ENCODE data around the gene SLC30A1.

Gene SLC30A1

DNA sequence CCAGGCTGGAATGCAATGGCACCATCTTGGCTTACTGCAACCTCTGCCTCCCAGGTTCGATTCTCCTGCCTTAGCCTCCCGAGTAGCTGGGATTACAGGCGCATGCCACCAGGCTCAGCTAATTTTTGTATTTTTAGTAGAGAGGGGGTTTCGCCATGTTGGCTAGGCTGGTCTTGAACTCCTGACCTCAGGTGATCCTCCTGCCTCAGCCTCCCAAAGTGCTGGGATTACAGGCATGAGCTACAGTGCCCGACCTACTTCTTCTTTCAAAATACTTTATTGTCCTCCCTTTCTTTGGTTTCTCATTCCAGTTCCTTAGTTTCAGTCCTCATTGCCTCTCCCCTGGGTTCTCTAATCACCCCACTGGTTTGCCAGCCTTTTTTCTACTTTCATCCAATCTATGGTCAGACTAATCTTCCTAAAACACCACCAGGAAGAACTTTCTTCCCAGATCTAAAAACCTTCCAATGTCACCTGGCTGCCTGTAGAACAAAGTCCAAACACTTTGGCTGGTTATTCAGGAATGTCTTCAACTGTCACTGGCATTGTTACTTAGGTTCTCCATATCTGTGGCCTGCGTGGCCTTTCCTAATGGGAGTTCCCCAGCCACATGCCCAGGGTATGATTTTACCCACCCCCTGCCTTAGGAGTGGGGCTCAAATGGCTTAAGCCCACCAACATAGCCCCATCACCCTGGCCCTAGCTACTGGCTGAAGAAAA, 29.0 kb upstream of the SLC30A1 start:
- in situ Hi-C loops (cut with HindIII; ENCODE audit: low sequenced_read_pairs): no loop called here
- H3K4me3 ChIP-seq (ENCODE audit: low read depth, low read length): no peak overlapping the region
- TF ChIP-seq, protein P1, sequence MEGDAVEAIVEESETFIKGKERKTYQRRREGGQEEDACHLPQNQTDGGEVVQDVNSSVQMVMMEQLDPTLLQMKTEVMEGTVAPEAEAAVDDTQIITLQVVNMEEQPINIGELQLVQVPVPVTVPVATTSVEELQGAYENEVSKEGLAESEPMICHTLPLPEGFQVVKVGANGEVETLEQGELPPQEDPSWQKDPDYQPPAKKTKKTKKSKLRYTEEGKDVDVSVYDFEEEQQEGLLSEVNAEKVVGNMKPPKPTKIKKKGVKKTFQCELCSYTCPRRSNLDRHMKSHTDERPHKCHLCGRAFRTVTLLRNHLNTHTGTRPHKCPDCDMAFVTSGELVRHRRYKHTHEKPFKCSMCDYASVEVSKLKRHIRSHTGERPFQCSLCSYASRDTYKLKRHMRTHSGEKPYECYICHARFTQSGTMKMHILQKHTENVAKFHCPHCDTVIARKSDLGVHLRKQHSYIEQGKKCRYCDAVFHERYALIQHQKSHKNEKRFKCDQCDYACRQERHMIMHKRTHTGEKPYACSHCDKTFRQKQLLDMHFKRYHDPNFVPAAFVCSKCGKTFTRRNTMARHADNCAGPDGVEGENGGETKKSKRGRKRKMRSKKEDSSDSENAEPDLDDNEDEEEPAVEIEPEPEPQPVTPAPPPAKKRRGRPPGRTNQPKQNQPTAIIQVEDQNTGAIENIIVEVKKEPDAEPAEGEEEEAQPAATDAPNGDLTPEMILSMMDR (IDR thresholded peaks at IDR 0.05; ENCODE audit: low read depth, low read length): no peak
- DNase-seq (ENCODE audit: low read depth, low spot score): no peak

DNA sequence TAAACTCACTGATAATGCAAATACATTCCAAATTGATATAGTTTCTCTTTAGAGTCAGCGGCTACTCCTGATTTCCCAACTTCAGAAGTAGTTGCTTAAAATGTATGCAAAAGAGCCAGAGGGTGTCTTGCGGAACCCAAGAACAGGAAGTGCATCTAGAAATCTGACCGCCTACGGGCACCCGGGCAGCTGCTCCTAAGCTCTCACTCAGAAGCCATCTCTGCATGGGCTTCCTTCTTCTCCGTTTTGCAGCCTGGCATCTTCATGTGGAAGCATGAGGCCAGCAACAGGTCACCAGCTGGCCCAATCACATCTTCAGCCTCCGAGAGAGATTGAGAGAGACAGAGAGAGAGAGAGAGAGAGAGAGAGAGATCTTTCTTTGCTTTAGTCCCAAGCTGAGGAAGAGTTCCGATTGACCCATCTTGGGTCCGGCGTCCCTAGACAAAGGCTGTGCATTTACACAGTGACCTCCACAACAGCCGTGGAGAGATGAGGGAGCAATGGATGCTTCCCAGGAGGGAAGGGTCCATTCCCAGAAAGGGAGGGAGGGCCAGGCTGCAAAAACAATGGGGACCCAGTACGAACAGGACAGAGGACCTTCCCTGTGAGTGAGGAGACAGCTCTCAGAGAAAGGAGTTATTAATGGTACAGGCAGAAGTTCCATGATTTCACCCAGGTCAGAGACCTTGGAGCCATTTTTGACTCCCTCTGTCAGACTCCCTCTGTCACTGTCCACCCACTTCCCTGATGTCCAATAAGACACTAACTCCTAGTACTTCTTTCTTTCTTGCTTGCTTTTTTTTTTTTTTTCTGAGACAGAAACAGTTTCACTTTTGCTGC, 28.2 kb upstream of the SLC30A1 start:
- in situ Hi-C loops (cut with HindIII; ENCODE audit: low sequenced_read_pairs): no loop called here
- no peak overlapping the region for H3K4me3 ChIP-seq (ENCODE audit: low read depth, low read length)
- TF ChIP-seq, protein P1 (IDR thresholded peaks at IDR 0.05; ENCODE audit: low read depth, low read length): no peak
- DNase-seq (ENCODE audit: low read depth, low spot score): no peak

DNA sequence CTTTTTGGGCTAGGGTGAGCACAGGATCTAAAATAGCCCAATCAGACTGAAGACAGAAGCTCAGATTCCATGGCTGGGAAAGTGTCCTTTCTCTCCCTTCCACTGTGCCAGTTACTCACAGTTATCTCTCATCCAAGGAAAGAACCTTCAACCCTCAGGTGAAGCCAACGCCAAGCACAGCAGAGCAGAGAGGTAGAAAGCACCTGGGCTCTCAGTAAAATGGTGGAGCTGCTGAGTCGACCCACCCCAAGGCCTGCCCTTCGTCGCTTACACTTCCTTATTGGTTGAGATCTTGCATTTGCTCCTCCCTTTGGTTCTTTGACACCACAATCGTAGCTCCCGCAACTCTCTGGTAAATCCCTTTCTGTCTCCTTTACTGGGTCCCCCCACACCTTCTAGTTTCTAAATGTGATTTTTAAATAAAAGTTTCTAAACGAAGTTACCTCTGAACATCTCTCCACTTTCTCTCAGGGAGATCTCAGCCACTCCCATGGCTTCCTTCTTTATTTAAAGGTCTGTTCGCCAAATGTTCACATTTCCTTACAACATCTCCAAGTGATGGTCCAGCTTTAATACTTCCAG, 27.5 kb upstream of the SLC30A1 start:
- DNase-seq (ENCODE audit: low read depth, low spot score): no peak
- in situ Hi-C loops (cut with HindIII; ENCODE audit: low sequenced_read_pairs): no loop called here
- TF ChIP-seq, protein P1 (IDR thresholded peaks at IDR 0.05; ENCODE audit: low read depth, low read length): no peak
- H3K4me3 ChIP-seq (ENCODE audit: low read depth, low read length): no peak overlapping the region

DNA sequence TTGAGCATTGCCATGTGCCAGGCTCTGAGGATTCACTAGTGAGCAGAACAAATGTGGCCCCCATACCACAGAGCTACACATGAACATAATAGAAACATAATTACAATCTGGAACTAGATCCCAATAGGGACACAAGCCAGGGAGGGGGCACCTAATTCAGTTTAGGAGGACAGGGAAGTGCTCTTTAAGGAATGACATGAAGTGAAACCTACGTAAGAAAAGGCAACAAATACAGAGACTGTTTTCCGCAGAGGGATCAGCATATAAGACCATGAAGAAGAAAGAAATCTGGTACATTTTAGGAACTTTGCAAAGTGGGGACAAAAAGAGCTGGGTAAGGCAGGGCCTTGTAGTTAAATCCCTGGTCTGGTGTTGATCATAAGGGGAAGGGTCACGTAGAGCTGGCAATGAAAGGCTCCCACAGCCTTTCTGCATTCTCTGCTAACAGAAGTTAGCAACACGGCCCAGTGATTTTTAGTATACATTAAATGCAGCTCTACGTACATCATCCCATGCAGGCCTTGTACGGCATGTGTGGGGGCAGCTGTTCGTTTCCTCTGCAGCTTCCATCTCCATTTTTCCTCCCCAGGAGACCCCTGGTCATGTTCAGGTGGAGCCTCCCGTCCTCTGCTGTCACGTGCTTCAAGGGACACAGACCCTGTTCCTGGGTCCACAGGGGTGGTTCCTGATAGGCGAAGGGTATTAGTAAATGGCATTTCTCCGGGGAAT, 26.8 kb upstream of the SLC30A1 start:
- no peak overlapping the region for H3K4me3 ChIP-seq (ENCODE audit: low read depth, low read length)
- TF ChIP-seq, protein P1 (IDR thresholded peaks at IDR 0.05; ENCODE audit: low read depth, low read length): no peak
- DNase-seq (ENCODE audit: low read depth, low spot score): no peak
- in situ Hi-C loops (cut with HindIII; ENCODE audit: low sequenced_read_pairs): no loop called here

DNA sequence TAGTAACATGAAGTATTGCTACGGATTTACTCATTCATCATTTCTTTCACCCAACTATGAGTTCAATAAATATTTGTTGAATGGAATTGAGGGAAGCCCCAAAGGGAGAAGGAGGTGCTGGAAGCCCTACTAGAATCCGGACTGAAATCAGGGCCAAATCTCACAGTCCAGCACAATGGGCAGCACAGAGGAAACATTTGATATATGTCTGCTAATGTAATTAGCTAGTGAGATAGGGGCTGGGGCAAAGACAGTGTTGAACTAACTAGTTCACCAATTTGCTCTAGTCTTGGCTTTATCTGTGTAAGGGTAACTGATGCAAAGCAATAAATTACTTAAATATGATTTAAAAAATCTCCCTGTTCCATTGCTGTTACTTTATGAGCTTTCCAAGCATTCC, 26.1 kb upstream of the SLC30A1 start:
- no peak overlapping the region for H3K4me3 ChIP-seq (ENCODE audit: low read depth, low read length)
- TF ChIP-seq, protein P1 (IDR thresholded peaks at IDR 0.05; ENCODE audit: low read depth, low read length): no peak
- in situ Hi-C loops (cut with HindIII; ENCODE audit: low sequenced_read_pairs): no loop called here
- no peak for DNase-seq (ENCODE audit: low read depth, low spot score)

DNA sequence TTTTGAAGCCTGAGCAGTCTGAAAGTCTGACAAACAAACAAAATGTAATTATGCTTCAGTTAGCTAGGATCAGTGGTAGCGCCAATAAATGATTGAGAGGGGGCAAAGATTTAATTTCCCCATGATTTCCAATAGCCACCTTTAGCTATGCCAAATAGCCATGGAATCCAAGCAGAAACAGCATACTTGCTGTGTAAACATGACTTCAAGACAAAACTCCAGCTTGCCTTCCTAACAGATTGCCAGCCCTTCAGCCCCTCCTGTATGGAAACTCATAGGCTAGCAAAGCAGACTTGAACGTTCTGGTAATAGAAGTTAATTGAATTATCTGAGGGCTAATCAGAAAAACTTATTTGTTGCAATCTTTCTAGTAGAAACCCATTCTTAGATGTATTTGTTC, 25.6 kb upstream of the SLC30A1 start:
- in situ Hi-C loops (cut with HindIII; ENCODE audit: low sequenced_read_pairs): no loop called here
- DNase-seq (ENCODE audit: low read depth, low spot score): no peak
- no peak overlapping the region for H3K4me3 ChIP-seq (ENCODE audit: low read depth, low read length)
- TF ChIP-seq, protein P1 (IDR thresholded peaks at IDR 0.05; ENCODE audit: low read depth, low read length): no peak

Measured in astrocyte of the spinal cord (primary cell).